CD8-positive, alpha-beta memory T cell (primary cell): Measurements from ENCODE around the gene FAM3B. TPM values are rescaled to one million over a fixed set of nuclear protein-coding genes. Genes with fewer than 3 reads are reported as not detected.
A peak's percentile ranks its signal among the peaks of the same experiment; 100 is the strongest.

Experiments used
- CTCF ChIA-PET: fragments of 350-600 bp; sonication (Branson Sonifier 250); formaldehyde crosslinking; loops from one replicate; lab custom pipeline; 2021; ENCODE audit warnings: antibody characterized with exemption; lab: Charles Lee
- POLR2A ChIA-PET: fragments of 350-600 bp; sonication (Branson Sonifier 250); formaldehyde crosslinking; loops from one replicate; lab custom pipeline; 2021; ENCODE audit warnings: antibody characterized with exemption; lab: Charles Lee
- DNase-seq, 5 donors: peaks; one replicate each; pipeline versions ENCODE4 v3.0.0 to v3.0.0-alpha.2; 2020 to 2022; ENCODE audit warnings: mixed read lengths in 1 of 5
- H3K27ac ChIP-seq: one replicate; pipeline ENCODE4 v1.7.0; 2013; ENCODE audit warnings: low read depth, mild to moderate bottlenecking, low read length, moderate library complexity
- H3K27me3 ChIP-seq: 2 replicates; pipeline ENCODE4 v1.7.0; 2013; ENCODE audit warnings: low read length, mild to moderate bottlenecking; ENCODE audit not compliant: insufficient read depth, poor library complexity, severe bottlenecking
- H3K36me3 ChIP-seq: 2 replicates; pipeline ENCODE4 v1.7.0; 2013; ENCODE audit warnings: mild to moderate bottlenecking, low read length, moderate library complexity; ENCODE audit not compliant: insufficient read depth
- H3K4me1 ChIP-seq: 2 replicates; pipeline ENCODE4 v1.7.0; 2013; ENCODE audit warnings: mild to moderate bottlenecking, low read length, moderate library complexity; ENCODE audit not compliant: insufficient read depth
- H3K4me3 ChIP-seq: 2 replicates; pipeline ENCODE4 v1.7.0; 2013; ENCODE audit warnings: mild to moderate bottlenecking, low read length
- H3K9me3 ChIP-seq: 2 replicates; pipeline ENCODE4 v1.7.0; 2013; ENCODE audit warnings: mild to moderate bottlenecking, low read length
- H3K27ac Mint-ChIP-seq, 8 donors: one replicate each; pipeline ENCODE4 v1.8.0; 2020 to 2021; ENCODE audit warnings: mixed read lengths in 8 of 8, mild to moderate bottlenecking in 6 of 8, inconsistent platforms in 3 of 8, moderate library complexity in 3 of 8
- H3K27me3 Mint-ChIP-seq, 2 donors: one replicate each; pipeline ENCODE4 v1.8.0; 2020 to 2021; ENCODE audit warnings: mixed read lengths in 2 of 2, mild to moderate bottlenecking in 1 of 2, moderate library complexity in 1 of 2
- H3K36me3 Mint-ChIP-seq, 3 donors: one replicate each; pipeline ENCODE4 v1.8.0; 2020 to 2021; ENCODE audit warnings: mixed read lengths in 3 of 3, inconsistent platforms in 1 of 3, mild to moderate bottlenecking in 1 of 3
- H3K4me1 Mint-ChIP-seq, 3 donors: one replicate each; pipeline ENCODE4 v1.8.0; 2020 to 2021; ENCODE audit warnings: mixed read lengths in 3 of 3, inconsistent platforms in 1 of 3, mild to moderate bottlenecking in 1 of 3
- H3K4me3 Mint-ChIP-seq, 7 donors: one replicate each; pipeline ENCODE4 v1.8.0; 2020 to 2021; ENCODE audit warnings: mixed read lengths in 7 of 7, mild to moderate bottlenecking in 6 of 7, moderate library complexity in 4 of 7, inconsistent platforms in 2 of 7
- H3K9me3 Mint-ChIP-seq, 5 donors: one replicate each; pipeline ENCODE4 v1.8.0; 2020 to 2022; ENCODE audit warnings: mixed read lengths in 5 of 5, mild to moderate bottlenecking in 3 of 5, moderate library complexity in 2 of 5, inconsistent platforms in 1 of 5
- polyA plus RNA-seq: library from polyadenylated mRNA; unstranded; fragments of 300-500 nt; fragmentation: Illumina TruSeq; gene quantifications from one replicate; pipeline ENCODE4 v1.2.3, GENCODE V29; 2021
- total RNA-seq, 2 experiments: library from RNA; stranded (reverse); gene quantifications; one replicate each; pipeline ENCODE4 v1.2.3, GENCODE V29; 2021

FAM3B gene
- total and polyA plus RNA-seq, 3 experiments from 2014 or later, result not detected

DNA sequence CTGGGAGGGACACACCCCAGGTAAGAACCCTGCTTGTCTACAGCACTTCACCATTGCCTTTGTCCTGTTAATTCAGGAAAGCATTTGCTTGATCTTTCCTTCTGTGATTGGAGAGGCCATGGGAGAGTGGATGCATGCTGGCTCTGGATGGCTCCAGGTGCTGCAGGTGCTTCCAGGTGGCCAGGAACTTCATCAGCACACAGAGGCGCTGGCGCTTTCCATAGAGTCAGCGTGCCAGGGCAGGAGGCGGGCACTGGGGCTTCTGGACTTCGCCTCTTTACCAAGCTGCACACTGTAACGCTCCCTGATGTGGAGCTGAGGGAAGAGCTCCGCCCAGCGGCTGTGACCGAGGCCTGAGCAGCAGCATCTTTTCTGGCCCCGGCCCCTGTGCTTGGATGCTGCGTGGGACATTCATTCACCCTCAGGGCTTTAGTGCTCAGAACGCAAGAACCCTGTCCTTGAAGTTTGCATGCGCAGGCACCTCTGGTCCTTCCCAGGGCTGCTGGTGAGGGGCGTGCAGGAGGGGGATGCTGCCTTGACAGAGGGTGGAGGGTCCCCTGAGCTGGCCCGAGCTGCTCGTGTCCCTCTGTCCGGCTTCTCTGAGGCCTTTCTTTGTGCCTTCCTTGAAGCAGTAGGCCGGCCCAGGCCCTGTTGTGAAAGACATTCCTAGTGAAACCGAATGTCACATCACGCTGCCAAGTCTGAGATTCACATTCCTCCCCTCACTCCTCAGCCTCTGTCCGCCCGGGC lies 43.6 kb downstream of the FAM3B start:
- H3K4me1 Mint-ChIP-seq, result peaks cover 30 to 45% (median 41%) of the 10 kb centered on the region in 3 donors
- Histone ChIP-seq H3K27ac (no peak overlapping the region), H3K9me3 (no peaks in the 10 kb centered on the region), H3K4me1 (peaks cover 34% of the 10 kb centered on the region), H3K36me3 (no peaks in the 10 kb centered on the region), H3K27me3 (no peaks in the 10 kb centered on the region), H3K4me3 (no peak overlapping the region)
- ChIA-PET CTCF (no interaction called here), POLR2A (no interaction called here)
- DNase-seq, result no peak
- peaks cover 0 to 2% (median 0%) of the 10 kb centered on the region in 5 donors for H3K9me3 Mint-ChIP-seq
- peaks cover 0 to 7% of the 10 kb centered on the region in 2 donors for H3K27me3 Mint-ChIP-seq
- H3K27ac Mint-ChIP-seq, result peak overlapping the region in 6 of 8 donors; percentile 47 to 100 (median 99)
- H3K4me3 Mint-ChIP-seq, result peak overlapping the region in 4 of 7 donors; percentile 57 to 96 (median 90)
- H3K36me3 Mint-ChIP-seq, result peaks cover 3 to 23% (median 4%) of the 10 kb centered on the region in 3 donors

DNA sequence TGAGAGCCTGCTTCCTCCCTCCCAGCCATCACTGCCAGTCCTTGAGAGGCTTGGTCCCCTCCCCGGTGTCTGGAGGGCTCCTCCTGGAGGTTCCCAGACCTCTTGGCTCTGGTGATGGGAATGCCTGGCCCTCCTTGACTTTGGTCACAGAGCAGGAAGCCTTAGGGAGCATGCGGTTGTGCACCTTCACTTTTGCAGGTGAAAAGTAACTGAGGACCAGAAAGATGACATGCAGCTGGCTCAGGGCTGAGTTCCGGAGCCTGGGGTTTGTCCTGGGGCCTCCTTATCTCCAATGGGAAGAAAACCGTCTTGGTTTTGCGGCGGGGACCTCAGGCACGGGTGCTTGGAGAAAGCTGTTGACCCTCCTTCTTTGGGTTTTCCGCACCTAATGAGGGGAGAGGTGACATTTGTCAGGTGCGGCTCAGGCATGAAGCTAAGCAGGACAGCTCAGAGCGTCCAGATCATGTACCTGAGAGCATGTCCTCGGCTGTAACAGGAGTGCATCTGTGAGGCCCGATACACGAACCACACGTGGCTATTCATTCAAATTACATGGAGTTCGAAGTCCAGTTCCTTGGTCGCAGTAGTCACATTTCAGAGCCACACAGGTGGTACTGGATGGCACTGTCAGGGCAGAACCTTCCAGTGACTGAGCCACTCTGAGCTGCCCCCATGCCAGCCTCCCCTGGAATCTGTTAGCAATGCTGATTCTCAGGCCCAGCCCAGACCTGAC lies 44.6 kb downstream of the FAM3B start:
- H3K27me3 ChIP-seq, result no peaks in the 10 kb centered on the region
- H3K4me1 ChIP-seq, result peaks cover 42% of the 10 kb centered on the region
- H3K36me3 ChIP-seq, result no peaks in the 10 kb centered on the region
- CTCF ChIA-PET, result interaction anchor here (0.6 to 2.2 kb wide), 2 partner anchors 8 to 78 kb away, joined by 3 to 6 read pairs; no protein-coding TSS in a partner anchor
- Mint-ChIP-seq H3K9me3 (peaks cover 0 to 2% (median 0%) of the 10 kb centered on the region in 5 donors), H3K36me3 (peaks cover 6 to 33% (median 6%) of the 10 kb centered on the region in 3 donors), H3K27me3 (peaks cover 0 to 7% of the 10 kb centered on the region in 2 donors), H3K4me1 (peaks cover 33 to 55% (median 48%) of the 10 kb centered on the region in 3 donors), H3K4me3 (peak overlapping the region; percentile 84 to 96 (median 94)), H3K27ac (peak overlapping the region; percentile 98 to 100 (median 99))
- DNase-seq, result no peak
- no peaks in the 10 kb centered on the region for H3K9me3 ChIP-seq
- POLR2A ChIA-PET, result interaction anchor here (1.2 to 3.5 kb wide), 3 partner anchors 10 to 65 kb away, joined by 6 to 19 read pairs (median 11); partner anchors contain the start of gene MX1
- H3K4me3 ChIP-seq, result peak overlapping the region; percentile 91
- peak overlapping the region; percentile 98 for H3K27ac ChIP-seq

DNA sequence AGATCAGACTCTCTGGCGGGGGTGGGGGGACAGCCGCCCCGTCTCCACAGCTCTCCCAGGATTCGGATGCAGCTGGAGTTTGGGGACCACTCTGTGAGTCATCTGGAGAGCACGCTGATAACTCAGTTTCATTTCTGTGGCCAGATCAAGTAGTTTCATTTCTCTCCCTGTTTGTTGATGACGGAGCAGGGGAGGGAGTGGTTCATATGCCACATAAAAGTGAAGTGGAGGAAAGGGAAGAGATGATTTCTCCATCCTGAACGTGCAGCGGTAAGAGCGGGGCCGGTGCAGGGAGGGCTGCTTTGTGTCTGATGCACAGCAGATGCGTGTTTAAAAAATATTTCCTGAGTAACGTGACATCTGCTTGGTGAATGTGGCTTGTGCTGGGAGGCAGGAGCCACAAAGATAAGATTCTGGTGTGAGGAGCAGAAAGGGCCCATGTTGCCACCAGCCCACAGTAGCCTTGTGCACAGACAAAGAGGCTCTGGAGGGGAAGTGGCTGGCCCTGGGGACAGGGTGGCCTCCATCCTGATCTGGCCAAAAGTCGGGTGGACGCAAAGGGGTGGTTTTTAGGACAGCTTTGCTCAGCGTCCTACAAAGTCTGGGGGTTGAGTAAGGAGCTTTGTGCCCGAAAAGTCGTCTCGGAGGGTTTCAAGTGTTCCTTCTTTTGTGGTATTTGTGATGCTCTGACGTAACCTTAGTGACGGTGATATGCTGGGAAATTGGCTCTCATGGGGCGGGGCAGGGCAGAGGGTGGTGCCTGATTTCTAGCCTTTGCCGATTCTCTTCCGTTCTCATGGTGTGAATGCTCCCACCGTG lies 45.4 kb downstream of the FAM3B start, which contains the start of gene MX2:
TSS of gene MX2 (plus strand) at position 242 of the 819 bp plus-strand sequence. CDS start 14,880 bp downstream, outside the sequence.
- peak within 1 kb of the TSS; percentile 98 for H3K27ac ChIP-seq
- DNase-seq, result peak; percentile 66 to 95 (median 90)
- no peaks in the 10 kb centered on the region for H3K36me3 ChIP-seq
- H3K9me3 ChIP-seq, result no peaks in the 10 kb centered on the region
- POLR2A ChIA-PET, result interaction anchor here (0.6 to 3.5 kb wide), 4 partner anchors 9 to 64 kb away, joined by 3 to 19 read pairs (median 8); partner anchors contain the start of gene MX1
- Mint-ChIP-seq H3K36me3 (peaks cover 6 to 39% (median 6%) of the 10 kb centered on the region in 3 donors), H3K4me1 (peaks cover 37 to 58% (median 53%) of the 10 kb centered on the region in 3 donors), H3K27me3 (peaks cover 0 to 7% of the 10 kb centered on the region in 2 donors), H3K9me3 (peaks cover 0 to 2% (median 0%) of the 10 kb centered on the region in 5 donors), H3K27ac (peak within 1 kb of the TSS; percentile 98 to 100 (median 99)), H3K4me3 (peak within 1 kb of the TSS; percentile 84 to 96 (median 94))
- H3K4me1 ChIP-seq, result peaks cover 42% of the 10 kb centered on the region
- CTCF ChIA-PET, result interaction anchor here (2.2 kb wide), 1 partner anchor 79 kb away, joined by 6 read pairs; no protein-coding TSS in a partner anchor
- H3K27me3 ChIP-seq, result no peaks in the 10 kb centered on the region
- H3K4me3 ChIP-seq, result peak within 1 kb of the TSS; percentile 91

DNA sequence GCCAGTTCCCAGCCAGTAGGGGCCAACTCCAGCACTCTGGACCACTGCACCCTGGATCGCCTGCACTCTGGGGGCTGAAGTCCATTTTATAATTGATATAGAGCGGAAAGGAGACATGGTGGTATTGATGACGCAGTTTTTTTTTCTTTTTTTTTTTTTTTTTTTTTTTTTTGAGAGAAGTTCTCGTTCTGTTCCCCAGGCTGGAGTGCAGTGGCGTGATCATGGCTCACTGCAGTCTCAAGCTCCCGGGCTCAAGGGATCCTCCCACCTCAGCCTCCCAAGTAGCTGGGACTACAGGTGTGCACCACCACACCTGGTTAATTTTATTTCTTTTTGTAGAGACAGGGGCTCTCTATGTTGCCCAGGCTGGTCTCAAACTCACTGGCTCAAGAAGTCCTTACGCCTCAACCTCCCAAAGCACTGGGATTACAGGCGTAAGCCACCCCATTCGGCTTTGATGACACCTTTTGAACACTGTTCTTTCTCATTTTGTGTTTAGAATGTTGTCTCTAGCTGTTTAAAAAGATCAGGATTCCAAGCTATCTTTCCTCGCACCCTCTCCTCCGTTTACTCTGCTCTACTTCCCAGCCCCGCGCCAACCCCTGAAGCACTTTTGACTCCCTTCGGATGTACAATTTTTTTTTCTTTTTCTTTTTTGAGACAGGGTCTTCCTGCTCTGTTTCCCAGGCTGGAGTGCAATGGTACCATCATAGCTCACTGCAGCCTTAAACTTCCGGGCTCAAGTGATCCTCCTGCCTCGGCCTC lies 46.2 kb downstream of the FAM3B start:
- H3K4me1 Mint-ChIP-seq, result peaks cover 38 to 64% (median 56%) of the 10 kb centered on the region in 3 donors
- CTCF ChIA-PET, result interaction anchor here (2.2 kb wide), 1 partner anchor 79 kb away, joined by 6 read pairs; no protein-coding TSS in a partner anchor
- peak overlapping the region; percentile 98 for H3K27ac ChIP-seq

DNA sequence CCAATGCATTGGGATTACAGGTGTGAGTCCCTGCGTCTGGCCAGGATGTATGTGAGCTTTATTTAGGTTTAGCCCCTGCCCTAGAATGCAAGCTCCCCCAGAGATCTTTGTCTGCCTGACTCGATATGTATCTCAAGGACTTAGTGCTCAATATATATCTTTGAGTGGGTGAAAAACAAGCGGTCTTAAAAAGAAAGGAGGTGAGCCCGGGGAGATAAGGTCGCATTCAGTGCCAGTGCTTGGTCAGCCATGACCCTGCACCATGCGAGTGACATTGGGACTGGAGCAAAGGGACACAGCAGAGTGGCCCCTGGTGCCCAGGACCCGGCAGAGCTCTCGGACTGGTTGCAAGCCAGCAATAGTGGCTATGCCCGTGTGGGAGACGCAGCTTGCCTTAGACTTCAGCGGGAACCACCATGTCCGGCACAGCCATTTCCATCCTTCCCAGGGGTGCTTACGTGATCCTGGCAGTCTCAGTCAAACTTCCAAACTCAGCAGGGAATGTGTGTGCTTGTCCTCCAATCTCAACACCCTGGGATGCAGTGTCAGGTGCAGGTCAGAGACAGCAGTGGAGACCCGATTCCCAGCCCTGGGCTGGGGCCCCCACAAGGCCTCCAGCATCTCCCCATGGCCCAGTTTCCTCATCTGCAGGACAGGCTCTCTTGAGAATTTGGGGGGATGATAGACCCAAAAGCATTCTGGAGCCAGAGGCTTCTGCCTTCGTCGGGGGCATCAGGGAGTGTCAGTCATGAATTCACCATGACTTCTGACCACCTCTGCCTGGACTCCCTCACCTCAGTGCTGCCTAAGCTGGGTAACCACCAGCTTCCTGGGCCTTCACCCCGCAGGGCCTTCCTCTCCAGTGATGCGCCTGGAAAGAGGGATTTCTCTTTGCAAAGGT lies 47.0 kb downstream of the FAM3B start:
- Histone ChIP-seq H3K4me1 (peaks cover 47% of the 10 kb centered on the region), H3K27me3 (no peaks in the 10 kb centered on the region), H3K9me3 (no peaks in the 10 kb centered on the region), H3K4me3 (peak overlapping the region; percentile 91), H3K36me3 (no peaks in the 10 kb centered on the region), H3K27ac (peak overlapping the region; percentile 98)
- DNase-seq, result peak in 1 of 5 donors; percentile 45
- CTCF ChIA-PET, result interaction anchor here (2.2 kb wide), 1 partner anchor 80 kb away, joined by 6 read pairs; no protein-coding TSS in a partner anchor
- Mint-ChIP-seq H3K36me3 (peaks cover 6 to 53% (median 13%) of the 10 kb centered on the region in 3 donors), H3K27ac (peak overlapping the region; percentile 98 to 100 (median 99)), H3K4me3 (peak overlapping the region; percentile 84 to 96 (median 94)), H3K27me3 (peaks cover 0 to 7% of the 10 kb centered on the region in 2 donors), H3K9me3 (peaks cover 0 to 2% (median 0%) of the 10 kb centered on the region in 5 donors), H3K4me1 (peaks cover 45 to 73% (median 64%) of the 10 kb centered on the region in 3 donors)
- POLR2A ChIA-PET, result interaction anchor here (3.5 kb wide), 1 partner anchor 62 kb away, joined by 19 read pairs; the partner anchor contains the start of gene MX1

More for the DNA sequence above, 46.2 kb downstream of the FAM3B start:
- H3K27ac Mint-ChIP-seq, result peak overlapping the region; percentile 98 to 100 (median 99)
- H3K4me3 ChIP-seq, result peak overlapping the region; percentile 91
- no peaks in the 10 kb centered on the region for H3K9me3 ChIP-seq
- POLR2A ChIA-PET, result interaction anchor here (0.6 to 3.5 kb wide), 4 partner anchors 8 to 63 kb away, joined by 3 to 19 read pairs (median 8); partner anchors contain the start of gene MX1
- H3K36me3 Mint-ChIP-seq, result peaks cover 6 to 46% (median 7%) of the 10 kb centered on the region in 3 donors
- peaks cover 0 to 2% (median 0%) of the 10 kb centered on the region in 5 donors for H3K9me3 Mint-ChIP-seq
- peaks cover 0 to 7% of the 10 kb centered on the region in 2 donors for H3K27me3 Mint-ChIP-seq
- H3K36me3 ChIP-seq, result no peaks in the 10 kb centered on the region
- H3K4me1 ChIP-seq, result peaks cover 42% of the 10 kb centered on the region
- H3K27me3 ChIP-seq, result no peaks in the 10 kb centered on the region
- peak in 2 of 5 donors; percentile 11 to 22 for DNase-seq
- peak overlapping the region; percentile 84 to 96 (median 94) for H3K4me3 Mint-ChIP-seq

DNA sequence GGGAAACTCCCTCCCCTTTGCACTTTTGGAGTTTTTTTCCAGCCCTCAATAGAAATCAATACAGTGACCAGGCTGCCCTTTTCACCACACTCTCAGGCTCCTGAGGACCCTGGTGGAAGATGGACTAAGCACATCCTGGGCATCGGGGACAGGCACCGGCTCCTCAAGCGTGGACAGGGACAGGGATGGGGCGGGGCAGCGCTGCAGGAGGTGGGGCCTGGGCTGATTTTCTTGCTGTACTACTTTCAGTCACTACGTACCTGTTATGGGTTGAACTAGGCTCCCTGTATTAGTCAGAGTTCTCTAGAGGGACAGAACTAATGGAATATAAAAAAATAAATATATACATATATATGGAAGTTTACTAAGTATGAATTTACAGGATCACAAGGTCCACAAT lies 47.7 kb downstream of the FAM3B start:
- H3K4me1 ChIP-seq, result peaks cover 54% of the 10 kb centered on the region
- H3K27me3 ChIP-seq, result no peaks in the 10 kb centered on the region
- peaks cover 51 to 80% (median 71%) of the 10 kb centered on the region in 3 donors for H3K4me1 Mint-ChIP-seq
- H3K36me3 ChIP-seq, result no peaks in the 10 kb centered on the region
- no peaks in the 10 kb centered on the region for H3K9me3 ChIP-seq
- no peak overlapping the region for H3K27ac ChIP-seq
- DNase-seq, result peak in 1 of 5 donors; percentile 37
- peaks cover 0 to 7% of the 10 kb centered on the region in 2 donors for H3K27me3 Mint-ChIP-seq
- H3K27ac Mint-ChIP-seq, result peak overlapping the region; percentile 90 to 100 (median 99)
- H3K9me3 Mint-ChIP-seq, result peaks cover 0 to 2% (median 0%) of the 10 kb centered on the region in 5 donors
- H3K4me3 ChIP-seq, result no peak overlapping the region
- H3K4me3 Mint-ChIP-seq, result peak overlapping the region in 5 of 7 donors; percentile 66 to 95 (median 84)
- ChIA-PET POLR2A (interaction anchor here (3.5 kb wide), 1 partner anchor 62 kb away, joined by 19 read pairs; the partner anchor contains the start of gene MX1), CTCF (no interaction called here)
- peaks cover 6 to 55% (median 13%) of the 10 kb centered on the region in 3 donors for H3K36me3 Mint-ChIP-seq
